Astrocyte of the spinal cord (primary cell): ENCODE measurements around the gene CLCN3.
A peak's percentile ranks its signal among the peaks of the same experiment; 100 is the strongest.
"Not testable (repeated sequence)": the region's sequence is repeated elsewhere in the genome, so short reads cannot be mapped to it uniquely, and the experiment has no call there.

ENCODE experiments used
- DNase-seq: peaks from one replicate; pipeline ENCODE4 v3.0.0; 2011; ENCODE audit warnings: low read depth, low spot score
- H3K4me3 ChIP-seq: 2 replicates; pipeline ENCODE4 v1.5.1; 2011; ENCODE audit warnings: low read depth, mild to moderate bottlenecking, low read length, moderate library complexity
- in situ Hi-C: cut with HindIII; loops from 2 replicates; pipeline ENCODE4 v1.10.0; 2017; ENCODE audit warnings: low sequenced_read_pairs
- TF ChIP-seq, protein P1 (sequence below): IDR thresholded peaks from 2 replicates; pipeline ENCODE4 v1.5.1; 2012; ENCODE audit warnings: low read depth, mild to moderate bottlenecking, low read length, inconsistent platforms

The CLCN3 gene

GRCh38 chr4:169619958-169620879 is at the start of gene CLCN3:
CLCN3 (plus strand) TSS chr4:169620578; CDS start chr4:169635929, 15,351 bp downstream.
- in situ Hi-C loops: no loop called here
- DNase-seq: peak; percentile 98
- TF ChIP-seq, protein P1, sequence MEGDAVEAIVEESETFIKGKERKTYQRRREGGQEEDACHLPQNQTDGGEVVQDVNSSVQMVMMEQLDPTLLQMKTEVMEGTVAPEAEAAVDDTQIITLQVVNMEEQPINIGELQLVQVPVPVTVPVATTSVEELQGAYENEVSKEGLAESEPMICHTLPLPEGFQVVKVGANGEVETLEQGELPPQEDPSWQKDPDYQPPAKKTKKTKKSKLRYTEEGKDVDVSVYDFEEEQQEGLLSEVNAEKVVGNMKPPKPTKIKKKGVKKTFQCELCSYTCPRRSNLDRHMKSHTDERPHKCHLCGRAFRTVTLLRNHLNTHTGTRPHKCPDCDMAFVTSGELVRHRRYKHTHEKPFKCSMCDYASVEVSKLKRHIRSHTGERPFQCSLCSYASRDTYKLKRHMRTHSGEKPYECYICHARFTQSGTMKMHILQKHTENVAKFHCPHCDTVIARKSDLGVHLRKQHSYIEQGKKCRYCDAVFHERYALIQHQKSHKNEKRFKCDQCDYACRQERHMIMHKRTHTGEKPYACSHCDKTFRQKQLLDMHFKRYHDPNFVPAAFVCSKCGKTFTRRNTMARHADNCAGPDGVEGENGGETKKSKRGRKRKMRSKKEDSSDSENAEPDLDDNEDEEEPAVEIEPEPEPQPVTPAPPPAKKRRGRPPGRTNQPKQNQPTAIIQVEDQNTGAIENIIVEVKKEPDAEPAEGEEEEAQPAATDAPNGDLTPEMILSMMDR: peak; percentile 4
- peak within 1 kb of the TSS; percentile 94 for H3K4me3 ChIP-seq

DNA sequence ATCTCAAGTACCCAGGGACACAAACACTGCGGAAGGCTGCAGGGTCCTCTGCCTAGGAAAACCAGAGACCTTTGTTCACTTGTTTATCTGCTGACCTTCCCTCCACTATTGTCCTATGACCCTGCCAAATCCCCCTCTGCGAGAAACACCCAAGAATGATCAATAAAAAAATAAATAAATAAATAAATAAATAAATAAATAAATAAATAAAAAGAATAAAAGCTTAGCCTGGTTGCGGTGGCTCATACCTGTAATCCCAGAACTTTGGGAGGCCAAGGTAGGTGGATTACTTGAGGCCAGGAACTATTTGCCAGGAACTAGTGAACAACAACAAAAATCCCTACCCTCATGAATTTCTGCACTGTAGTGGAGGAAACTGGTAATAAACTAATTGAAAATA is 49.4 kb upstream of the CLCN3 start:
- H3K4me3 ChIP-seq, DNase-seq, in situ Hi-C loops: not testable (repeated sequence)

- DNase-seq: no peak
- in situ Hi-C loops: no loop called here
- H3K4me3 ChIP-seq: no peak overlapping the region
- TF ChIP-seq, protein P1: no peak
Observed at GRCh38 chr4:169571435-169571834, 48.9 kb upstream of the CLCN3 start.

DNA sequence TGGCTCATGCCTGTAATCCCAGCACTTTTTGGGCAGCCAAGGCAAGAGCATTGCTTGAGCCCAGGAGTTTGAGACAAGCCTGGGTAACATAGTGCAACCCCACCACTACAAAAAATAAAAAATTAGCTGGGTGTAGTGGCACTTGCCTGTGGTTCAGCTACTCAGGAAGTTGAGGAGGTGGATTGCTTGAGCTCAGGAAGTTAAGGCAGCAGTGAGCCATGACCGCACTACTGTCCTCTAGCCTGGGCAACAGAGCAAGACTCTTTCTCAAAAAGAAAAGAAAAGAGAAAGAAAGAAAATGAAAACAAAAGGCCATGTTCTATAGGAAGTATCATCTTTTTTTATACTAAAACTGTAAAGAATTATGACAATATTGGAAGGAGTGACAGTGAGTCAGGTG is 46.5 kb upstream of the CLCN3 start:
- DNase-seq: no peak
- no peak overlapping the region for H3K4me3 ChIP-seq
- TF ChIP-seq, protein P1: no peak
- in situ Hi-C loops: no loop called here

DNA sequence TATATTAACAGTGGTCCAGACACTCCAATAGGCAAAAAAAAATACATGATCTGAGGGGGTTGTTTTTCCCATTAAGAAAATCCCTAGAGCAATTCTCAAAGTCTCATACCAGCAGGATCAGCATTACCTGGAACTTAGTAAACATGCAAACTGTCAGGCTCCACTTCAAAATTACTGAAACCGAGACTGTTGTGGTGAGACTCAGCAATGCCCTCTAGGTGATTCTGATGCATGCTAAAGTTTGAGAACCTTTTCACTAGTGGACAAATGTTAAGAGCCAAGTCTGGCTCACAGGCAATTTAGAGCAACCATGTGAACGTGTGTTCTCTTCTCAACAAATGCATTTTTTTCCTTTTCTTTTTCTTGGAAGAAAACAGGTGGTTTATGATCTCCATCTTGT is 38.2 kb upstream of the CLCN3 start:
- H3K4me3 ChIP-seq: no peak overlapping the region
- in situ Hi-C loops: no loop called here
- no peak for DNase-seq
- TF ChIP-seq, protein P1: no peak

GRCh38 chr4:169582706-169583105 is 37.7 kb upstream of the CLCN3 start:
- DNase-seq: peak; percentile 29
- in situ Hi-C loops: no loop called here
- TF ChIP-seq, protein P1: no peak
- H3K4me3 ChIP-seq: no peak overlapping the region

DNA sequence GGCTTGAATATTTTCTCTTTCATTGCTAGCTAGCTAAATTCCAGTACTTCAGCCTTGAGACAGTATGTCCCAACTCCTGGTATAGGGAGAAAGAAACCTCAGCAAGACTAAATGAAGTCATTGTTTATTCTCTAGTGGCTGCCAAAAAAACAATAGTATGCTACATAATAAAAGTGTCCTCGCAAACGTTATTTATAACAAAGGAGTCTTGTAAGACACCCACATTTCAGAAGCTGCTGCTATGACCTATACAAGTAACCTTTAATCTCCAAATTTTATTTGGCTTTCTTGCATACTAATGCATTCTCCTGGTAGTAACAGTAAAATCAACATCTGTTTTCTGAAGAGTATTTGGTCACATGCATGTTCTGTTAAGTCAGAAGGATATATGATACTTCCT is 36.8 kb upstream of the CLCN3 start:
- TF ChIP-seq, protein P1: no peak
- DNase-seq: peak; percentile 37
- in situ Hi-C loops: no loop called here
- H3K4me3 ChIP-seq: no peak overlapping the region
